ENCODE data around the gene CXCL1. TPM values are rescaled to one million over a fixed set of nuclear protein-coding genes. Genes with fewer than 3 reads are reported as not detected.

The CXCL1 gene
- total and polyA plus RNA-seq, 2 experiments from 2014 or later, result 9.6 to 28.8 TPM

DNA sequence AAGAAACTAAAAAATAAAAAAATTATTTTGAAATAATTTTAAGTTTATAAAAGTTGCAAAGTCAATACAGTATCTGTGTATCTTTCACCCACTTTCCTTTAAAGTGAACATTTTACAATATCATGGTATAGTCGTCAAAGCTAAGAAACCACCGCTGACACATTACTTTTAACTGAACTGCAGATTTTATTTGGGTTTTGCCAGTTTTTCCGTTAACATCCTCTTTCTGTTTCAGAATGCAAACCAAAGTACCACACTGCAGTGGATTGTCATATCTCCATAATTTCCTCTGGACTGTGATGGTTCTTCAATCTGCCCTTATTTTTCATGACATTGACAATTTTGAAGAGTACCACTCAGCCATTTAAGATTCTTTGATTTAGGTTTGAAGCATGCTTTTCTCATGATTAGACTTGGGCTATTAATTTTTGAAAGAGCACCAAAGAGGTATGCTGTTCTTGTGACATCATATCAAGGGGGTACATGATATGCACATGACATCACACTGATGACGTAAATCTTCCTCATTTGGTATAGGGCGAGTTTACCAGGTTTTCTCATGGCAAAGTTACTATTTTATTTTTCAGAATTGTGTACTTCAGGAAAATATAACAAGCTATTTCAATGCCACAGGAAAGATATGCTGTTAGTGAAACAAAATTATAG is 3.6 kb upstream of the CXCL1 start:
- Histone ChIP-seq H3K4me3 (no peak overlapping the region), H3K27ac (no peak overlapping the region), H3K4me1 (ENCODE audit: insufficient read depth) (peaks cover 5% of the 10 kb centered on the region), H3K79me2 (no peaks in the 10 kb centered on the region), H3K4me2 (no peak overlapping the region), H3K36me3 (replicated peaks; ENCODE audit: insufficient read depth, low read depth) (no peaks in the 10 kb centered on the region), H4K20me1 (ENCODE audit: insufficient read depth, poor library complexity, severe bottlenecking) (no peaks in the 10 kb centered on the region), H3K9me2 (replicated peaks; ENCODE audit: insufficient read depth) (no peaks in the 10 kb centered on the region), H3K9me3 (ENCODE audit: low read depth) (no peaks in the 10 kb centered on the region), H2AFZ (no peak overlapping the region), H3K27me3 (peaks cover 3% of the 10 kb centered on the region)
- WGBS (ENCODE audit: low lambda C conversion rate, missing lambda C conversion rate), result 88% methylated on average over 5 of the region's 5 CpGs
- TF ChIP-seq EZH2 (IDR thresholded peaks at IDR 0.05; ENCODE audit: borderline replicate concordance) (no peak), EZH2phosphoT487 (IDR thresholded peaks at IDR 0.05; ENCODE audit: low read depth, severe bottlenecking, unreplicated experiment) (no peak)
- TF ChIP-seq, protein P1, sequence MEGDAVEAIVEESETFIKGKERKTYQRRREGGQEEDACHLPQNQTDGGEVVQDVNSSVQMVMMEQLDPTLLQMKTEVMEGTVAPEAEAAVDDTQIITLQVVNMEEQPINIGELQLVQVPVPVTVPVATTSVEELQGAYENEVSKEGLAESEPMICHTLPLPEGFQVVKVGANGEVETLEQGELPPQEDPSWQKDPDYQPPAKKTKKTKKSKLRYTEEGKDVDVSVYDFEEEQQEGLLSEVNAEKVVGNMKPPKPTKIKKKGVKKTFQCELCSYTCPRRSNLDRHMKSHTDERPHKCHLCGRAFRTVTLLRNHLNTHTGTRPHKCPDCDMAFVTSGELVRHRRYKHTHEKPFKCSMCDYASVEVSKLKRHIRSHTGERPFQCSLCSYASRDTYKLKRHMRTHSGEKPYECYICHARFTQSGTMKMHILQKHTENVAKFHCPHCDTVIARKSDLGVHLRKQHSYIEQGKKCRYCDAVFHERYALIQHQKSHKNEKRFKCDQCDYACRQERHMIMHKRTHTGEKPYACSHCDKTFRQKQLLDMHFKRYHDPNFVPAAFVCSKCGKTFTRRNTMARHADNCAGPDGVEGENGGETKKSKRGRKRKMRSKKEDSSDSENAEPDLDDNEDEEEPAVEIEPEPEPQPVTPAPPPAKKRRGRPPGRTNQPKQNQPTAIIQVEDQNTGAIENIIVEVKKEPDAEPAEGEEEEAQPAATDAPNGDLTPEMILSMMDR (IDR thresholded peaks at IDR 0.05; ENCODE audit: poor library complexity), result no peak
- DNase-seq (ENCODE audit: low spot score), result no peak

DNA sequence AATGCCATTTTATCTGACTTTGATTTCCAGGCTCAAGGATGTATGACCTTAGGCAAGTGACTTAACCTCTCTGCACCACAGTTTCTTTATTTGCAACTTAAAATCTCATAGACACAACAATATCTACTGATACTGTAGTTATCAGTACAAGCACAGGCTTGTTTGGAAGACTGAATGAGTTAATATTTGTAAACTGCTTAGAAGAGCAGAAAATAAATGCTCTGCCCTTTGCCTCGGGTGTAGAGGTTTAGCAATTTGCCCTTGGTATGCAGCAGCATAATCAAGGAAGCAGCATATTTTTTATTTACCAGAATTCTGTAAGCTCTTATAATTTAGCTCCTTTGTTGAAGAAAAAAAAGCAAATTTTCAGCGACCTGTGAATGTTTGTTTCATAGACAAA is 2.9 kb upstream of the CXCL1 start:
- H3K27ac ChIP-seq, result no peak overlapping the region
- WGBS (ENCODE audit: low lambda C conversion rate, missing lambda C conversion rate), result 48% methylated on average over 2 of the region's 2 CpGs
- H3K79me2 ChIP-seq, result no peaks in the 10 kb centered on the region
- no peaks in the 10 kb centered on the region for H3K9me3 ChIP-seq (ENCODE audit: low read depth)
- H3K36me3 ChIP-seq (replicated peaks; ENCODE audit: insufficient read depth, low read depth), result no peaks in the 10 kb centered on the region
- TF ChIP-seq, protein P1 (IDR thresholded peaks at IDR 0.05; ENCODE audit: poor library complexity), result no peak
- TF ChIP-seq EZH2phosphoT487 (IDR thresholded peaks at IDR 0.05; ENCODE audit: low read depth, severe bottlenecking, unreplicated experiment) (no peak), EZH2 (IDR thresholded peaks at IDR 0.05; ENCODE audit: borderline replicate concordance) (no peak)
- peaks cover 3% of the 10 kb centered on the region for H3K27me3 ChIP-seq
- no peak for DNase-seq (ENCODE audit: low spot score)
- H2AFZ ChIP-seq, result no peak overlapping the region
- no peak overlapping the region for H3K4me3 ChIP-seq
- H3K9me2 ChIP-seq (replicated peaks; ENCODE audit: insufficient read depth), result no peaks in the 10 kb centered on the region
- H3K4me2 ChIP-seq, result no peak overlapping the region
- H4K20me1 ChIP-seq (ENCODE audit: insufficient read depth, poor library complexity, severe bottlenecking), result no peaks in the 10 kb centered on the region
- peaks cover 5% of the 10 kb centered on the region for H3K4me1 ChIP-seq (ENCODE audit: insufficient read depth)

DNA sequence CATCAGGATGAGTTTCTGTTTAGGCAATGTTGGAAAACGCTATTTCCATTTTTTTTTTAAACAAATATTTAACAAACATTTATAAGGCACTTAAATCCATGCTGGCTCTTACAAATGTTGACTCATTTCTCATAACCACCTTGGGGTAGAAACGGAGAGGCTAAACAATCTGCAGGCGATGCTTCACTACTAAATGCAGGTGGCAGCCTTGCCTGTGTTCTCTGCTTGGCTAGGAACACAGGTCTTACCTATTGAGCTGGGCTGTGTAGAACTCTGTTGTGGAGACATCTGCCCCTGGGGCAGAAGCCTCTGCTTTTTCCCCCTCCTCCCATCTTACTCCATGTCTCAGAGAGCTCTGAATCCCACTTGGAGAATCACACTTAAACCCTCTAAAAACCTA is 1.4 kb upstream of the CXCL1 start:
- Histone ChIP-seq H3K27me3 (peaks cover 3% of the 10 kb centered on the region), H3K4me2 (peak overlapping the region; percentile 95), H2AFZ (no peak overlapping the region), H3K36me3 (replicated peaks; ENCODE audit: insufficient read depth, low read depth) (no peaks in the 10 kb centered on the region), H3K9me2 (replicated peaks; ENCODE audit: insufficient read depth) (no peaks in the 10 kb centered on the region), H3K79me2 (no peaks in the 10 kb centered on the region), H3K27ac (no peak overlapping the region), H3K4me1 (ENCODE audit: insufficient read depth) (peaks cover 5% of the 10 kb centered on the region), H3K9me3 (ENCODE audit: low read depth) (no peaks in the 10 kb centered on the region), H3K4me3 (no peak overlapping the region), H4K20me1 (ENCODE audit: insufficient read depth, poor library complexity, severe bottlenecking) (no peaks in the 10 kb centered on the region)
- TF ChIP-seq, protein P1 (IDR thresholded peaks at IDR 0.05; ENCODE audit: poor library complexity), result no peak
- TF ChIP-seq EZH2 (IDR thresholded peaks at IDR 0.05; ENCODE audit: borderline replicate concordance), result no peak
- TF ChIP-seq EZH2phosphoT487 (IDR thresholded peaks at IDR 0.05; ENCODE audit: low read depth, severe bottlenecking, unreplicated experiment), result no peak
- 59% methylated on average over 2 of the region's 3 CpGs for WGBS (ENCODE audit: low lambda C conversion rate, missing lambda C conversion rate)
- DNase-seq (ENCODE audit: low spot score), result peak; percentile 37

Measured in hepatocyte (in vitro differentiated cells).